Natural killer cell treated with Interleukin-12 subunit alpha and Interleukin-12 subunit beta and Interleukin-15 and Interleukin-18, amount 100 ng/mL, for 72 hours (primary cell): ENCODE results near the gene DHX30. TPM values are rescaled to one million over a fixed set of nuclear protein-coding genes. Genes with fewer than 3 reads are reported as not detected.

Experiments used
- ATAC-seq, 2 donors: fragments of 150-1000 bp; cut with Tn5 transposase in 1 of 2; sonication (Bioruptor Pico), chemical (Tn5 transposase) in 1 of 2; 2 replicates each; pipeline ENCODE4 v1.10.0; 2021
- DNase-seq: peaks from one replicate; pipeline ENCODE4 v3.0.0; 2022; ENCODE audit warnings: low spot score
- H3K27ac Mint-ChIP-seq, 2 donors: 1 replicate in 1 of 2; 2 replicates in 1 of 2; pipeline ENCODE4 v1.8.0; 2022; ENCODE audit warnings: mixed read lengths in 2 of 2, mild to moderate bottlenecking in 1 of 2, moderate library complexity in 1 of 2
- H3K27me3 Mint-ChIP-seq, 2 donors: 1 replicate in 1 of 2; 2 replicates in 1 of 2; pipeline ENCODE4 v1.8.0; 2022; ENCODE audit warnings: mixed read lengths in 2 of 2
- H3K36me3 Mint-ChIP-seq: one replicate; pipeline ENCODE4 v1.8.0; 2022; ENCODE audit warnings: mixed read lengths
- H3K4me1 Mint-ChIP-seq, 2 donors: 1 replicate in 1 of 2; 2 replicates in 1 of 2; pipeline ENCODE4 v1.8.0; 2022; ENCODE audit warnings: low read depth in 2 of 2, mixed read lengths in 2 of 2, mild to moderate bottlenecking in 1 of 2
- H3K4me3 Mint-ChIP-seq: one replicate; pipeline ENCODE4 v1.8.0; 2022; ENCODE audit warnings: mixed read lengths
- H3K9me3 Mint-ChIP-seq: 2 replicates; pipeline ENCODE4 v1.8.0; 2022; ENCODE audit warnings: mixed read lengths
- total RNA-seq, 2 donors: library from RNA; stranded (reverse); gene quantifications; one replicate each; pipeline ENCODE4 v1.2.3, GENCODE V29; 2022

DHX30 gene
- total RNA-seq, 2 donors from 2014 or later = 101 to 177 TPM

DNA sequence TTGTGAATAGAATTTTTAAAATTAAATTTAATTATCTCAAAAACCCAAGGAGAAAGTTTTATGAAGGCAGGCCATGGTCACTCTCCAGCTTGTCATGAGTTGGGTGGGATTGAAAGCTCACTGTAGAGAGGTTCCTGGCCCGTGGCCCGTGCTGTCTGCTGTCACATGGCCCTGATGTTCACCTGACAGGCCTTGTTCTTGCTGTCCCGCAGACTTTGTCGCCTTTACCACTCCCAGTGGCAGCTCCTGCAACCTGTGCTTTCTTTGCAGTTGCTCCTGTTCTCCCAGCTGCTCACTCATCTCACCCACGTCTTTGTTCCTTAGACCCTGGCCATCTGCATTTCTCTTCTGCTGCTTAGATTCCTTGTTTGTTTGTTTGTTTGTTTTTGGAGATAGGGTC is 35.6 kb downstream of the DHX30 start:
- no peak overlapping the region for H3K27ac Mint-ChIP-seq
- H3K36me3 Mint-ChIP-seq = peaks cover 13% of the 10 kb centered on the region
- H3K9me3 Mint-ChIP-seq = no peaks in the 10 kb centered on the region
- H3K4me1 Mint-ChIP-seq = peaks cover 4 to 7% of the 10 kb centered on the region in 2 donors
- no peak overlapping the region for H3K4me3 Mint-ChIP-seq
- ATAC-seq (no peak), DNase-seq (peak; percentile 2)
- H3K27me3 Mint-ChIP-seq = no peaks in the 10 kb centered on the region

DNA sequence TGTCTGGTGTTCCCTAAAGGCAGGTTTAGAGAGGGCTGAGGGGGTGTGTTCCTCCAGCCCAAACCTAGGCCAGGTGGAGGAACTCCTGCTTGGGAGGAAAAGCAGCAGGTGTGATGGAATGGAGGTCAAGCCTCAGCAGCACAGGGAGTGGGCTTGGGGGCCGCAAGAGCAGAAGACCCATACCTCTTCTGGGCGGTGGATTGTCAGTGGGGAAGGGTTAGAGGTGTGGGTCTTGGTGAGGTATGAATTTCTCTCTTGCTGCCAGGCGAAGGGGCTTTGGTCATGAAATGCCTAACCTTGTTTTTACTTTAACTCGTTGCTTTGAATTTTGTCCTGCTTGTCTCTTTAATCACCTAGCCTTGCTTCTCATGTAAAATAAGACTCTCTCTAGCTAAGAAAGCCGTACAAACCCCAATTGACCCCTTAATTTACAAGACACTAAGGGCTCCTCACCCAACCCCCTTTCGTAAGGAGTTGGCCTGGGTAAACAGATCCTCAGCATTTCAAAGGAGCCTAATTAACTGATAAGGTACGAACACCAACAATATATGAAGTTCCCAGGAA is 38.9 kb downstream of the DHX30 start:
- Mint-ChIP-seq H3K36me3 (peaks cover 13% of the 10 kb centered on the region), H3K9me3 (no peaks in the 10 kb centered on the region), H3K27ac (no peak overlapping the region), H3K4me1 (peaks cover 4 to 10% of the 10 kb centered on the region in 2 donors), H3K27me3 (no peaks in the 10 kb centered on the region), H3K4me3 (no peak overlapping the region)
- ATAC-seq = no peak
- peak; percentile 40 for DNase-seq

DNA sequence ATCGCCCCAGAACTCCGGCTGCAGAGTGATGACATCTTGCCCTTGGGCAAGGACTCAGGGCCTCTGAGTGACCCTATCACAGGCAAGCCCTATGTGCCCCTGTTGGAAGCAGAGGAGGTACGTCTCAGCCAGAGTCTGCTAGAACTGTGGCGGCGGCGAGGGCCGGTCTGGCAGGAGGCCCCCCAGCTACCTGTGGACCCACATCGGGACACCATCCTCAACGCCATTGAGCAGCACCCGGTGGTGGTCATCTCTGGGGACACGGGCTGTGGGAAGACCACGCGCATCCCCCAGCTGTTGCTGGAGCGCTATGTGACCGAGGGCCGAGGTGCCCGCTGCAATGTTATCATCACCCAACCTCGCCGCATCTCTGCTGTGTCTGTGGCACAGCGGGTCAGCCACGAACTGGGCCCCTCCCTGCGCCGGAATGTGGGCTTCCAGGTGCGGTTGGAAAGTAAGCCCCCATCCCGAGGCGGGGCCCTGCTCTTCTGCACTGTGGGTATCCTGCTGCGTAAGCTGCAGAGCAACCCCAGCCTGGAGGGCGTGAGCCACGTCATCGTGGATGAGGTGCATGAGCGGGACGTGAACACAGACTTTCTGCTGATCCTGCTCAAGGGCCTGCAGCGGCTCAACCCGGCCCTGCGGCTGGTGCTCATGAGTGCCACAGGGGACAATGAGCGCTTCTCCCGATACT is 43.4 kb downstream of the DHX30 start:
- Mint-ChIP-seq H3K4me3 (no peak overlapping the region), H3K36me3 (peaks cover 10% of the 10 kb centered on the region), H3K4me1 (peaks cover 0 to 3% of the 10 kb centered on the region in 2 donors), H3K9me3 (no peaks in the 10 kb centered on the region), H3K27ac (no peak overlapping the region), H3K27me3 (no peaks in the 10 kb centered on the region)
- ATAC-seq = no peak
- no peak for DNase-seq

DNA sequence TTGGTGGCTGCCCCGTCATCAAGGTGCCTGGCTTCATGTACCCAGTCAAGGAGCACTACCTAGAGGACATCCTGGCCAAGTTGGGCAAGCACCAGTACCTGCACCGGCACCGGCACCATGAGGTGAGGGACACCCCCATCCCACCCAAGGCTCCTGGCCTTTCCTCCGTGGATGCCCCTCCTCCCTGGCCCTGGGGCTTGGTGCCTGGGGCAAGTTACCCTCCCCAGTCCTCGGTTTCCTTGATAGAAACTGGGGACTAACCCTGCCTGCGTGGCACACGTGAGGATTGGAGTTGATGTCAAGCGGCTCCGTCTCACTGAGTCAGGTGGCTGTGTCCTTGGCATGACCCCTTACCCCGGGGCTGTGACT is 43.9 kb downstream of the DHX30 start:
- DNase-seq (no peak), ATAC-seq (no peak)
- H3K36me3 Mint-ChIP-seq = peaks cover 10% of the 10 kb centered on the region
- H3K9me3 Mint-ChIP-seq = no peaks in the 10 kb centered on the region
- no peak overlapping the region for H3K27ac Mint-ChIP-seq
- peaks cover 0 to 3% of the 10 kb centered on the region in 2 donors for H3K4me1 Mint-ChIP-seq
- no peaks in the 10 kb centered on the region for H3K27me3 Mint-ChIP-seq
- no peak overlapping the region for H3K4me3 Mint-ChIP-seq

DNA sequence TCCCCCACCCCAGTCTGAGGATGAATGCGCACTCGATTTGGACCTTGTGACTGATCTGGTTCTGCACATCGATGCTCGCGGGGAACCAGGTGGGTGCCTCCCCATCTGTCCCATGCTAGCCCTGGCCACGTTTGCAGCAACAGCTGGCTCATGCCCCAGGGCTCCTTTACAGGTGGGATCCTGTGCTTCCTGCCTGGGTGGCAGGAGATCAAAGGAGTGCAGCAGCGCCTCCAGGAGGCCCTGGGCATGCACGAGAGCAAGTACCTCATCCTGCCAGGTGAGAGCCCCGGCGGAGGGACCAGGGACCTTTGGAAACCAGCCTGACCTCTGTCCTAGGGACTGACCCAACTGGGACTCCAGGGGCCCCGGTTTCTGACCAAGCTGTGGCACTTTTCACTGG is 44.3 kb downstream of the DHX30 start:
- peaks cover 9% of the 10 kb centered on the region for H3K36me3 Mint-ChIP-seq
- H3K27ac Mint-ChIP-seq = no peak overlapping the region
- no peak for ATAC-seq
- no peak overlapping the region for H3K4me3 Mint-ChIP-seq
- peak; percentile 20 for DNase-seq
- H3K27me3 Mint-ChIP-seq = no peaks in the 10 kb centered on the region
- H3K4me1 Mint-ChIP-seq = peaks cover 0 to 3% of the 10 kb centered on the region in 2 donors
- no peaks in the 10 kb centered on the region for H3K9me3 Mint-ChIP-seq

DNA sequence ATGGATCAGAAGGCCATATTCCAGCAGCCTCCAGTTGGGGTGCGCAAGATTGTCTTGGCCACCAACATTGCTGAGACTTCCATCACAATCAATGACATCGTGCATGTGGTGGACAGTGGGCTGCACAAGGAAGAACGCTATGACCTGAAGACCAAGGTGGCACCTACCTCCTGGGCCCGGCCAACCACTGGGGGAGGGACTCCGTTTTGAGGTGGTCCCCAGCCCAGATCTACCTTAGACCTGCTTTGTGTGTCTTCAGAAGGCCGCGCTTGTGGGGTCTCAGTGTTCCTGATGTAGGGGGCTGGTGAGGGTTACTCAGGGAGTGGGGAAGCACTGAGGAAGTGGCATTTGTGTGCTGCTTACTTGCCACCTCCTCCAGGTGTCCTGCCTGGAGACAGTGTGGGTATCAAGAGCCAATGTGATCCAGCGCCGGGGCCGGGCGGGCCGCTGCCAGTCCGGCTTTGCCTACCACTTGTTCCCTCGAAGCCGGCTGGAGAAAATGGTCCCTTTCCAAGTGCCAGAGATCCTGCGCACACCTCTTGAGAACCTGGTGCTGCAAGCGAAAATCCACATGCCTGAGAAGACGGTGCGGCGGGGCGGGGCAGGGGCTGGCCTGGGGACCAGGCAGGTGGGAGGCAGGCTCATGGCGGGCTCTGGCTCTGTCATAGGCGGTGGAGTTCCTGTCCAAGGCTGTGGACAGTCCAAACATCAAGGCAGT is 45.0 kb downstream of the DHX30 start:
- DNase-seq (no peak), ATAC-seq (no peak)
- Mint-ChIP-seq H3K9me3 (no peaks in the 10 kb centered on the region), H3K4me1 (peaks cover 0 to 3% of the 10 kb centered on the region in 2 donors), H3K27ac (no peak overlapping the region), H3K27me3 (no peaks in the 10 kb centered on the region), H3K4me3 (no peak overlapping the region), H3K36me3 (peaks cover 4% of the 10 kb centered on the region)

DNA sequence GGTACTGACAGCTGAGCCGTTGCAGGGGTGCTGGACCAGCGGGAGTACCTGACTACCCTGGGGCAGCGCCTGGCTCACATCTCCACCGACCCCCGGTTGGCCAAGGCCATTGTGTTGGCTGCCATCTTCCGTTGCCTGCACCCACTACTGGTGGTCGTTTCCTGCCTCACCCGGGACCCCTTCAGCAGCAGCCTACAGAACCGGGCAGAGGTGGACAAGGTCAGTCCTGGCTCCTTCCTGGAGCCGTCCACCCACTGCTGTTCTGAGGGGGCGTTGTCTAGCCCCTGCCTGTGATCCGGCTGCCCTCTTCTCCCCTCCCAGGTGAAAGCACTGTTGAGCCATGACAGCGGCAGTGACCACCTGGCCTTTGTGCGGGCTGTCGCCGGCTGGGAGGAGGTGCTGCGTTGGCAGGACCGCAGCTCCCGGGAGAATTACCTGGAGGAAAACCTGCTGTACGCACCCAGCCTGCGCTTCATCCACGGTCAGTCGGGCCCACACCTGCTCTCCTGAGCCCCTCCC is 45.7 kb downstream of the DHX30 start:
- H3K9me3 Mint-ChIP-seq = no peaks in the 10 kb centered on the region
- peaks cover 0 to 3% of the 10 kb centered on the region in 2 donors for H3K4me1 Mint-ChIP-seq
- peaks cover 4% of the 10 kb centered on the region for H3K36me3 Mint-ChIP-seq
- no peaks in the 10 kb centered on the region for H3K27me3 Mint-ChIP-seq
- peak in 1 of 2 donors; percentile 17 for ATAC-seq
- no peak for DNase-seq
- H3K4me3 Mint-ChIP-seq = no peak overlapping the region
- H3K27ac Mint-ChIP-seq = no peak overlapping the region

DNA sequence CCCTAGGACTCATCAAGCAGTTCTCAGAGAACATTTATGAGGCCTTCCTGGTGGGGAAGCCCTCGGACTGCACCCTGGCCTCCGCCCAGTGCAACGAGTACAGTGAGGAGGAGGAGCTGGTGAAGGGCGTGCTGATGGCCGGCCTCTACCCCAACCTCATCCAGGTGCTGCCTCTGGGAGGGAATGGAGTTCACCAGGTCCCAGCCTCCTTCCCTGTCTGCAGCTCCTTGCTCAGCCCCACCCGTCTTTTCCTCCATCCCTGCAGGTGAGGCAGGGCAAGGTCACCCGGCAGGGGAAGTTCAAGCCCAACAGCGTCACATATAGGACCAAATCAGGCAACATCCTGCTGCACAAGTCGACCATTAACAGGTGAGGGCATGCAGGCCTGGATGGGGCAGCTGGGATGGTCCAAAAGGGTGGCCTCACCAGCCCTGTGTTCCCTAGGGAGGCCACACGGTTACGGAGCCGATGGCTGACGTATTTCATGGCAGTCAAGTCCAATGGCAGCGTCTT is 46.3 kb downstream of the DHX30 start:
- H3K9me3 Mint-ChIP-seq = no peaks in the 10 kb centered on the region
- no peaks in the 10 kb centered on the region for H3K36me3 Mint-ChIP-seq
- ATAC-seq (no peak), DNase-seq (peak; percentile 49)
- H3K27me3 Mint-ChIP-seq = no peaks in the 10 kb centered on the region
- H3K27ac Mint-ChIP-seq = no peak overlapping the region
- H3K4me1 Mint-ChIP-seq = peaks cover 0 to 3% of the 10 kb centered on the region in 2 donors
- H3K4me3 Mint-ChIP-seq = no peak overlapping the region

DNA sequence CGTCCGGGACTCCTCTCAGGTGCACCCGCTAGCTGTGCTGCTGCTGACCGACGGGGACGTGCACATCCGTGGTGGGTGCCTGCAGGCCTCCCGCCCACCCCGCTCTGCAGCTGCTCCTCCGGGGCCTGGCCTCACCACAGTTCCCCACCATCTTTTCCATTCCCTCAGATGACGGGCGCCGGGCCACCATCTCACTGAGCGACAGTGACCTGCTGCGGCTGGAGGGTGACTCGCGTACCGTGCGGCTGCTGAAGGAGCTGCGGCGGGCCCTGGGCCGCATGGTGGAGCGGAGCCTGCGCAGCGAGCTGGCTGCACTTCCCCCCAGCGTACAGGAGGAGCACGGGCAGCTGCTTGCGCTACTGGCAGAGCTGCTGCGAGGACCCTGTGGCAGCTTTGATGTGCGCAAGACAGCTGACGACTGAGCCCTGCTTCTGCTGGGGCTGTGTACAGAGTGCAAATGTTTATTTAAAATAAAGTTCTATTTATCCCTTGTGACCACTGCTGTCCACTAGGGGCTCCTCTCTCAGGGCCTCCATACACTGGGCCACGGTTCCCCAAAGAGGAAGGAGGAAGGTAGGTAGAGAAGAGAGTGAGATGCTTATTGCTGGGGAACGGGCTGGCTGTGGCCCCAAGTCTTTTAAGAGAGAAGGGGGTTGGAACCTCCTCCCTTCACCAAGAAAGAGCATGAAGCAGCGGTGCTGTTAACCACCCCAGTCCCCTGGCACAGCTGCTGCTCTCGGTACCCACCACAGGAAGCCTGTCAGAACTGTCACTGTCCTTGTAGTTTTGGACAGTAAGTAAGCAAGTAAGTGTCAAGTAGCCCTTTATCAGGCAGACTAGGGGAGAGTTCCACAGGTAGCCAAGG is 47.0 kb downstream of the DHX30 start:
- H3K9me3 Mint-ChIP-seq = no peaks in the 10 kb centered on the region
- H3K36me3 Mint-ChIP-seq = no peaks in the 10 kb centered on the region
- DNase-seq (no peak), ATAC-seq (no peak)
- H3K27me3 Mint-ChIP-seq = no peaks in the 10 kb centered on the region
- no peaks in the 10 kb centered on the region for H3K4me1 Mint-ChIP-seq
- H3K27ac Mint-ChIP-seq = peak overlapping the region in 1 of 2 donors; percentile 35
- H3K4me3 Mint-ChIP-seq = no peak overlapping the region

DNA sequence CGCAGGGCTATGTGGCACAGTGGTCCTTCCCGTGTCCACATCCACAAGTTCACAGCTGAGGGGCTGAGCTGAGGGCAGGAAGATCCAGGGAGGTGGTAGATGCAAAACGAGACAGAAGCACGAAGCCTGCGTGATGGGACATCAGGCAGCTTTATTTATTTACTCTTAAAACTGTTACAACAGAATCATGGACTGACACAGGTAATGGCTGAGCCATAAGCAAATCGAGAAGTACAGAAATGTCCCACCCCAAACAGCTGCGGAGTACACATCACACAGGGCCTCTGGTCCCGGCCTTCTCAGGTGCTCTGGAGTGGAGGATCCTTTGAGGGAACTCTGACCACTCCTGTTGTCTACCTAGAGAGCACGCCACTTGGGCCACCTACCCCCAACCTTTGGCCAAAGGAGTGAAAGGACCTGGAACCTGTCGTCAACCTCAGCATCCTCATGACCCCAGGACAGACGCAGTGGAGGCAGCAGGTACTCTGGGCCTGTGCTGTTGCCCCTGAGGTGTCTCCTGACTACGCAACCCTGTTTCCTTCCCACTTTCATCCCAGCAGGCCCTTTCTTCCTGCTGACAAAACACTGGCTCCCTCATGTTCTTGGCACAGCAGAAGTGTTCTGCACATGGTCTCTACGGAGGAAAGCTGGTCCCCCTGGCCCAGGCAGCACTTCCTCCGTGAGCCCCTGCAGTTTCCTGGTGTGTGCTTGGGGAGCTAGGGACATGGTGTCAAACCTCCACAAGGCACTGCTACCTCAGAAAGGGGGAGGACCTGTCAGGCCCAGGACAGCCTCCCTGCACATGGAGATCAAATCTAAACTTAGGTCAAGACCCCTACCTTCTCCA is 47.8 kb downstream of the DHX30 start:
- ATAC-seq = no peak
- Mint-ChIP-seq H3K36me3 (no peaks in the 10 kb centered on the region), H3K9me3 (no peaks in the 10 kb centered on the region), H3K4me1 (no peaks in the 10 kb centered on the region), H3K27me3 (no peaks in the 10 kb centered on the region), H3K27ac (peak overlapping the region; percentile 35 to 70), H3K4me3 (no peak overlapping the region)
- peak; percentile 13 for DNase-seq

DNA sequence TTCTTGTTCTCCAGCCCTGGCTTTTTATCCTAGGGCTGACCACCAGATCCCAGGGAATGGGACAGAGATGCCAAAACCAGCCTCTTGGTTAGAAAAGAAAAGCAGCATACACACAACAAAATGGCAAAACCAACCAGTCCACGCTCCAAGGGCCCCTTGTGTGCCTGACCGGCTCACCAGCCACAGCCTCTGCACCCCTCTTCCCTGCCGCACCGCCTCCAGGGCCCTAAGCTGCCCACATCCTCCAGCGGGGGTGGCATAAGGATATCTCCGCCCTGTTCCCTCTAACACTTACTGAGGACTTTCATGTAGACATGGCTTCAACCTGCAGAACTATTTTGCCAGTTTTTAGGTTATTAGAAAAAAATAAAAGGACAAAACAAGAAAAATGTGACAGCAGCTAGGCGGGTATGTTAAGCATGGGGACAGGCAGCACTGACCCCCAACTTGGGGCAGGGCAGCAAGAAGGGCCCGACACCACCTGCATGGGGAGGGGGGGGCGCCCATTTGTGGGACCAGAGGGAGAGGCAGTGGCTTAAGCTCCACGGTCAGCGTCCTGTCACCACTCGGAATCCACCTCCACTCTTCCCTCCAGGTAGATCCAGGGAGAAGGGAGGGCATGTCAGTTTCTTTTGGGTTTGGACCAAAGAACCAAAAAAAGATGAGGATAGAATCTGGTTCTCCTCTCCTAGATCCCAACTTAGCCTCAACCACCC is 49.1 kb downstream of the DHX30 start:
- no peak overlapping the region for H3K4me3 Mint-ChIP-seq
- peak overlapping the region in 1 of 2 donors; percentile 19 for H3K27ac Mint-ChIP-seq
- H3K4me1 Mint-ChIP-seq = no peaks in the 10 kb centered on the region
- DNase-seq = peak; percentile 31
- no peaks in the 10 kb centered on the region for H3K27me3 Mint-ChIP-seq
- H3K36me3 Mint-ChIP-seq = no peaks in the 10 kb centered on the region
- ATAC-seq = no peak
- H3K9me3 Mint-ChIP-seq = no peaks in the 10 kb centered on the region
